KMS-11 (cell line): ENCODE measurements around the gene COPE.
"Not testable (repeated sequence)": the region's sequence is repeated elsewhere in the genome, so short reads cannot be mapped to it uniquely, and the experiment has no call there.

ENCODE experiments used
- H2AFZ ChIP-seq: fragments of 200-600 bp; sonication (generic); 2 replicates; pipeline ENCODE4 v1.6.1; 2016; ENCODE audit warnings: antibody characterized with exemption, mixed run types, low read depth
- H3K27ac ChIP-seq: fragments of 200-600 bp; sonication (generic); 2 replicates; pipeline ENCODE4 v1.6.1; 2016; ENCODE audit warnings: mild to moderate bottlenecking, mixed run types
- H3K27me3 ChIP-seq: fragments of 200-600 bp; sonication (generic); 2 replicates; pipeline ENCODE4 v1.6.1; 2017; ENCODE audit warnings: mild to moderate bottlenecking, low read depth, mixed run types, moderate library complexity; ENCODE audit not compliant: insufficient read depth
- H3K36me3 ChIP-seq: fragments of 200-600 bp; sonication (generic); 2 replicates; pipeline ENCODE4 v1.6.1; 2017; ENCODE audit warnings: mild to moderate bottlenecking, mixed run types; ENCODE audit not compliant: insufficient read depth
- H3K4me1 ChIP-seq: fragments of 200-600 bp; sonication (generic); 2 replicates; pipeline ENCODE4 v1.6.1; 2016; ENCODE audit warnings: mild to moderate bottlenecking, low read depth, mixed run types; ENCODE audit not compliant: poor library complexity, severe bottlenecking
- H3K4me2 ChIP-seq: fragments of 200-600 bp; sonication (generic); 2 replicates; pipeline ENCODE4 v1.7.0; 2016; ENCODE audit warnings: mild to moderate bottlenecking, mixed run types
- H3K4me3 ChIP-seq: fragments of 200-600 bp; sonication (generic); IDR thresholded peaks from 2 replicates; pipeline ENCODE4 v1.6.1; 2017; ENCODE audit warnings: low read depth, low read length, mixed read lengths; ENCODE audit not compliant: insufficient read depth
- H3K79me2 ChIP-seq: fragments of 200-600 bp; sonication (generic); 2 replicates; pipeline ENCODE4 v1.6.1; 2016; ENCODE audit warnings: low read depth, mixed run types; ENCODE audit not compliant: insufficient read depth
- H3K9ac ChIP-seq: fragments of 200-600 bp; sonication (generic); 2 replicates; pipeline ENCODE4 v1.6.1; 2016; ENCODE audit warnings: mild to moderate bottlenecking, mixed run types
- H4K20me1 ChIP-seq: fragments of 200-600 bp; sonication (generic); 2 replicates; pipeline ENCODE4 v1.6.1; 2016; ENCODE audit warnings: mild to moderate bottlenecking, mixed run types; ENCODE audit not compliant: insufficient read depth
- CTCF ChIP-seq: fragments of 200-600 bp; sonication (generic); conservative IDR thresholded peaks from 2 replicates; pipeline ENCODE4 v1.6.1; 2017; ENCODE audit warnings: low read depth, mild to moderate bottlenecking, antibody characterized with exemption, low read length, moderate library complexity, mixed read lengths

The COPE gene

GRCh38 chr19:18961767-18962620 is 42.8 kb upstream of the COPE start:
- Histone ChIP-seq H3K4me2 (no peak overlapping the region), H2AFZ (no peak overlapping the region), H3K27ac (no peak overlapping the region), H3K4me3 (no peak overlapping the region), H3K36me3 (no peaks in the 10 kb centered on the region), H4K20me1 (no peaks in the 10 kb centered on the region), H3K9ac (no peak overlapping the region), H3K27me3 (no peaks in the 10 kb centered on the region), H3K79me2 (no peaks in the 10 kb centered on the region), H3K4me1 (no peaks in the 10 kb centered on the region)
- no peak for TF ChIP-seq CTCF

DNA sequence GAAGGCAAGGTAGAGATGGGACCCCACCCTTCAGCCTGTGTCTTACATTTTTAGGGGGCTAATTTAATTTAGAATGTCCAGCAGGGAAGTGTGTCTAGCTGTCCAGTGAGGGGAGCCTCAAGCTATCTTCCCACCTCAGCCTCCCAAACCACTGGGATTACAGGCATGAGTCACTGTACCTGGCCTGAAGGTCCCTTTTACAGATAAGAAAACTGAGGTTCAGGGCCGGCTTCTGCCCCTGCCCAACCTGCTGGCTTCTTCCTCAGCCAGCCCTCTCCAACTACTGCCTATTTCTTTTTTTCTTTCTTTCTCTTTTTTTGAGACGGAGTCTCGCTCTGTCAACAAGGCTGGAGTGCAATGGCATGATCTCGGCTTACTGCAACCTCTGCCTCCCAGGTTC is 41.2 kb upstream of the COPE start:
- Histone ChIP-seq H3K27ac (no peak overlapping the region), H3K4me3 (no peak overlapping the region), H3K27me3 (no peaks in the 10 kb centered on the region), H3K9ac (no peak overlapping the region), H4K20me1 (no peaks in the 10 kb centered on the region), H2AFZ (no peak overlapping the region), H3K4me1 (no peaks in the 10 kb centered on the region), H3K4me2 (no peak overlapping the region), H3K36me3 (no peaks in the 10 kb centered on the region), H3K79me2 (no peaks in the 10 kb centered on the region)
- no peak for TF ChIP-seq CTCF

DNA sequence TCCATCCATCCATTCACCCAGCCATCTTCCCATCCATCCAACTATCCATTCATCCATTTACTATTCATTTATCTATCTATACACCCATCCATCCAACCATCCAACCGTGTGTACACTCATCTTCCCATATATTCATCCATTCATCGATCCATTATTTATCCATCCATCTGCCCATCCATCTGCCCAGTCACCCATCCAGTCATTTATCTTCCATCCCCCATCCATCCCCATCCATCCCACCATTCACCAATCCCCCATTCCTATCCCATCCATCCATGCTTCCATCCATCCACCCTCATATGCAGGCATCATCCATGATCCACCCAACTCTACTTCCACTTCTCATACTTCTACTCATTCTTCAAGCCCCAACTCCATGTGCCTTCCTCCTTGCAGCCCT is 35.9 kb upstream of the COPE start:
- H2AFZ ChIP-seq = no peak overlapping the region
- H3K4me3 ChIP-seq = no peak overlapping the region
- no peak overlapping the region for H3K9ac ChIP-seq
- no peaks in the 10 kb centered on the region for H4K20me1 ChIP-seq
- TF ChIP-seq CTCF = no peak
- H3K79me2 ChIP-seq = no peaks in the 10 kb centered on the region
- no peak overlapping the region for H3K27ac ChIP-seq
- no peaks in the 10 kb centered on the region for H3K27me3 ChIP-seq
- H3K4me1 ChIP-seq = peaks cover under 1% of the 10 kb centered on the region
- no peak overlapping the region for H3K4me2 ChIP-seq
- no peaks in the 10 kb centered on the region for H3K36me3 ChIP-seq

DNA sequence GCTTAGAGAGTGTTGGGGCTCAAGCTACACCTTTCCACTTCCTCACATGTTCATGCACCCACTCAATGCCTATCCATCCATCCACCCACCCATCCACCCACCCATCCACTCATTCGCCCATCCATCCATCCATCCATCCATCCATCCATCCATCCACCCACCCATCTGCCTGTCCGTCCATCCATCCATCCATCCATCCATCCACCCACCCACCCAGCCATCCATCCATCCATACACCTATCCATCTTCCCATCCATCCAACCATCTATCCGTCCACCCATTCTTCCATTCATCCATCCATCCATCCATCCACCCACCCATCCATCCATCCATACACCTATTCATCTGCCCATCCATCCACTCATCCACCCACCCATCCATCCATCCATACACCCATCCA is 34.9 kb upstream of the COPE start:
- H2AFZ ChIP-seq = no peak overlapping the region
- no peaks in the 10 kb centered on the region for H3K36me3 ChIP-seq
- no peak overlapping the region for H3K4me3 ChIP-seq
- no peak overlapping the region for H3K27ac ChIP-seq
- H3K4me1 ChIP-seq = peaks cover 10% of the 10 kb centered on the region
- H3K27me3 ChIP-seq = no peaks in the 10 kb centered on the region
- H3K79me2 ChIP-seq = no peaks in the 10 kb centered on the region
- no peaks in the 10 kb centered on the region for H4K20me1 ChIP-seq
- no peak for TF ChIP-seq CTCF
- H3K4me2 ChIP-seq = no peak overlapping the region
- no peak overlapping the region for H3K9ac ChIP-seq

GRCh38 chr19:18952364-18953003 is 33.3 kb upstream of the COPE start:
- H3K79me2 ChIP-seq, H4K20me1 ChIP-seq, H2AFZ ChIP-seq, H3K4me2 ChIP-seq, H3K27ac ChIP-seq, H3K9ac ChIP-seq, H3K4me3 ChIP-seq, H3K27me3 ChIP-seq, H3K36me3 ChIP-seq: not testable (repeated sequence)
- peaks cover 23% of the 10 kb centered on the region for H3K4me1 ChIP-seq
